Stromal cell of bone marrow (primary cell): ENCODE results near the gene PACSIN2.

ENCODE experiments used
- DNase-seq: peaks from one replicate; pipeline ENCODE4 v3.0.0-alpha.2; 2012; ENCODE audit warnings: low read depth

Gene PACSIN2

GRCh38 chr22:42905217-42905616, 109.7 kb downstream of the PACSIN2 start:
- DNase-seq = no peak

GRCh38 chr22:42904050-42904449, 110.9 kb downstream of the PACSIN2 start:
- no peak for DNase-seq

GRCh38 chr22:42902875-42903510, 112.0 kb downstream of the PACSIN2 start:
- DNase-seq = no peak

- no peak for DNase-seq
Observed at GRCh38 chr22:42901790-42902508, 113.0 kb downstream of the PACSIN2 start.

- no peak for DNase-seq
Observed at GRCh38 chr22:42897960-42898359, 117.0 kb downstream of the PACSIN2 start.

GRCh38 chr22:42895541-42895981, 119.4 kb downstream of the PACSIN2 start:
- DNase-seq = no peak

GRCh38 chr22:42895087-42895486, 119.9 kb downstream of the PACSIN2 start:
- DNase-seq = no peak

- no peak for DNase-seq
Observed at GRCh38 chr22:42893371-42894150, 121.4 kb downstream of the PACSIN2 start.

GRCh38 chr22:42892571-42893316, 122.2 kb downstream of the PACSIN2 start:
- DNase-seq = no peak

- no peak for DNase-seq
Observed at GRCh38 chr22:42892156-42892555, 122.8 kb downstream of the PACSIN2 start.

- DNase-seq = no peak
Observed at GRCh38 chr22:42891696-42892095, 123.3 kb downstream of the PACSIN2 start.

GRCh38 chr22:42891008-42891407, 123.9 kb downstream of the PACSIN2 start:
- DNase-seq = no peak

- no peak for DNase-seq
Observed at GRCh38 chr22:42889304-42889703, 125.6 kb downstream of the PACSIN2 start.

GRCh38 chr22:42887523-42888507, 127.1 kb downstream of the PACSIN2 start:
- DNase-seq = no peak

GRCh38 chr22:42887120-42887519, 127.8 kb downstream of the PACSIN2 start:
- DNase-seq = no peak

- no peak for DNase-seq
Observed at GRCh38 chr22:42885446-42885845, 129.5 kb downstream of the PACSIN2 start.

GRCh38 chr22:42884616-42885375, 130.2 kb downstream of the PACSIN2 start:
- DNase-seq = no peak

- no peak for DNase-seq
Observed at GRCh38 chr22:42883970-42884369, 131.0 kb downstream of the PACSIN2 start.

- DNase-seq = no peak
Observed at GRCh38 chr22:42883121-42883520, 131.8 kb downstream of the PACSIN2 start.

- DNase-seq = no peak
Observed at GRCh38 chr22:42881982-42882656, 132.8 kb downstream of the PACSIN2 start.
